Glutamatergic neuron (in vitro differentiated cells): ENCODE results near the gene SYT2. TPM values are rescaled to one million over a fixed set of nuclear protein-coding genes. Genes with fewer than 3 reads are reported as not detected.
A peak's percentile ranks its signal among the peaks of the same experiment; 100 is the strongest.
"Not testable (repeated sequence)": the region's sequence is repeated elsewhere in the genome, so short reads cannot be mapped to it uniquely, and the experiment has no call there.

Experiments
- DNase-seq: peaks from one replicate; pipeline ENCODE4 v3.0.0; 2022
- H3K27ac Mint-ChIP-seq: one replicate; pipeline ENCODE4 v1.8.0; 2020; ENCODE audit warnings: mild to moderate bottlenecking, mixed read lengths, inconsistent platforms; ENCODE audit not compliant: unreplicated experiment
- H3K27me3 Mint-ChIP-seq: one replicate; pipeline ENCODE4 v1.8.0; 2020; ENCODE audit warnings: mild to moderate bottlenecking, moderate library complexity, mixed read lengths, inconsistent platforms; ENCODE audit not compliant: unreplicated experiment
- H3K36me3 Mint-ChIP-seq: one replicate; pipeline ENCODE4 v1.8.0; 2020; ENCODE audit warnings: mild to moderate bottlenecking, mixed read lengths, inconsistent platforms; ENCODE audit not compliant: unreplicated experiment
- H3K4me1 Mint-ChIP-seq: one replicate; pipeline ENCODE4 v1.8.0; 2020; ENCODE audit warnings: mild to moderate bottlenecking, low read depth, mixed read lengths, inconsistent platforms; ENCODE audit not compliant: unreplicated experiment
- H3K4me3 Mint-ChIP-seq: one replicate; pipeline ENCODE4 v1.8.0; 2020; ENCODE audit warnings: mild to moderate bottlenecking, mixed read lengths, inconsistent platforms; ENCODE audit not compliant: unreplicated experiment
- H3K9me3 Mint-ChIP-seq: one replicate; pipeline ENCODE4 v1.8.0; 2020; ENCODE audit warnings: mild to moderate bottlenecking, moderate library complexity, mixed read lengths, inconsistent platforms; ENCODE audit not compliant: unreplicated experiment
- CTCF ChIP-seq: fragments of 200-600 bp; sonication (generic); IDR thresholded peaks from one replicate; pipeline ENCODE4 v1.5.0; 2021; ENCODE audit not compliant: partially characterized antibody, unreplicated experiment
- total RNA-seq: library from RNA; stranded (reverse); fragmentation: NEBNext Ultra II Directional; extraction: Animal tissue kit (Norgen Biotek cat#: 25700); gene quantifications from one replicate; pipeline ENCODE4 v1.2.1, GENCODE V29; 2021; ENCODE audit not compliant: unreplicated experiment

Gene SYT2
- total RNA-seq, 1 donor from 2014 or later: 2.6 TPM

DNA sequence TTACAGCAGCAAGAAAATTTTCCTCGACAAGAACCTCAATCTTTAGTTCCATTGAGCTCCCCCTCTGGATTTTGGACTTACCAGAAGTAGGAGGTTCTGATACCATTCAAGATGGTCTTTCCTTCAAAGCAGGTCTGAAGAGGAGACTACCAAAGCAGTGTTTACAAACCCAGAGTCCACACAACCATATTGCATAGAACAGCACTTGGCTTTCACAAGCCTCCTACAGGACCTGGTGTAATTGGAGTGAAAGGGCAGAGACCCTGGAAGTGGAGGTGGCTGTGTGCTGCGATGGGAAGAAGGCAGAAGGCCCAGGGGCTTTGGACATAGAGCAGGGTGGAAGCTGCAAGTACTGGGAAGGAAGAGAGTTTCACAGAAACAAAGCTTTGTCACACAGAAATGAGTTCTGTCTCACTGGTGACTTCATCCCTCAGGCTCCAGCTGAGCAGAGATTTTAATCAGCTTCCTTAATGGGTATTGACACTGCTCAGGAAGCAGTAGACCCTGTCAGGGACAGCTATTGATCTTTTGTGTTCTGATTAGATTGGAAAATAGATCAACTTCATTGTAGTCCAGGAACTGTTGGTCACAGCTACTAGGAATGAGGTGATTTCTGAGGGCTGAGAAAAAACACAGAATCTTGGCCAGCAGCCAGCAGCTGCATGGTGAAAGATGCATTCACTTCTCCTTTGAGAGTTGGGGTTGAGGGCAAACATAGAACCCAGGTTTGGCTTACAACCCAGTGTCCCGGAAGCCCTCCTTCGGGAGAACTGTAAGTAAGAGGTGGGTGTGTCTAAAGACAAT lies 124.0 kb downstream of the SYT2 start:
- peak overlapping the region; percentile 91 for H3K27ac Mint-ChIP-seq
- H3K27me3 Mint-ChIP-seq: peaks cover 7% of the 10 kb centered on the region
- peak overlapping the region; percentile 35 for H3K4me3 Mint-ChIP-seq
- H3K9me3 Mint-ChIP-seq: no peaks in the 10 kb centered on the region
- TF ChIP-seq CTCF: no peak
- peaks cover 5% of the 10 kb centered on the region for H3K36me3 Mint-ChIP-seq
- peaks cover 21% of the 10 kb centered on the region for H3K4me1 Mint-ChIP-seq
- peak; percentile 39 for DNase-seq

DNA sequence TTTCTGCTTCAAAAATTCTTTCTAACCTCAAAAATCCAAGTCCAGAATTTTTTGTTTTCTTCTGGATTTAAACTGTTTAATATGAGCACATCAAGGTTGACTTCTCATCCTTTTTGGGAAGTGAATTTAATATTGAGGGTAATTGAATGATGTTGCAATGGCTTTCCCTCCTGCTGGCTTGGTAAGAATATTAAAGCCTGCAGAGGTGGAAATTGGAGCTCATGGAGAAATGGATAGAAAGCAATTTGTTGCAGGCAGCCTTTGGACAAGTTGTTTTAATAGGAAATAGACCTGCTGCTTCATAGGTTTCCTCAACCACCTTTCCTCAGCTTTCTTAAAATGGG lies 124.7 kb downstream of the SYT2 start:
- DNase-seq: no peak
- no peaks in the 10 kb centered on the region for H3K9me3 Mint-ChIP-seq
- H3K4me1 Mint-ChIP-seq: peaks cover 28% of the 10 kb centered on the region
- H3K27ac Mint-ChIP-seq: peak overlapping the region; percentile 91
- H3K27me3 Mint-ChIP-seq: peaks cover 4% of the 10 kb centered on the region
- no peak for TF ChIP-seq CTCF
- H3K36me3 Mint-ChIP-seq: peaks cover 7% of the 10 kb centered on the region
- H3K4me3 Mint-ChIP-seq: peak overlapping the region; percentile 35

GRCh38 chr1:202584707-202585589 lies 125.3 kb downstream of the SYT2 start:
- Mint-ChIP-seq H3K27ac (no peak overlapping the region), H3K27me3 (peaks cover 2% of the 10 kb centered on the region), H3K9me3 (no peaks in the 10 kb centered on the region), H3K36me3 (peaks cover 7% of the 10 kb centered on the region), H3K4me1 (peaks cover 28% of the 10 kb centered on the region), H3K4me3 (no peak overlapping the region)
- TF ChIP-seq CTCF: no peak
- DNase-seq: no peak

GRCh38 chr1:202582350-202582749 lies 127.9 kb downstream of the SYT2 start:
- H3K27ac Mint-ChIP-seq, H3K9me3 Mint-ChIP-seq, H3K27me3 Mint-ChIP-seq, H3K36me3 Mint-ChIP-seq, H3K4me3 Mint-ChIP-seq, DNase-seq: not testable (repeated sequence)
- H3K4me1 Mint-ChIP-seq: peaks cover 45% of the 10 kb centered on the region

GRCh38 chr1:202580619-202581018 lies 129.6 kb downstream of the SYT2 start:
- peaks cover 7% of the 10 kb centered on the region for H3K36me3 Mint-ChIP-seq
- DNase-seq: no peak
- H3K27me3 Mint-ChIP-seq: no peaks in the 10 kb centered on the region
- peaks cover 2% of the 10 kb centered on the region for H3K9me3 Mint-ChIP-seq
- H3K27ac Mint-ChIP-seq: no peak overlapping the region
- no peak for TF ChIP-seq CTCF
- peaks cover 35% of the 10 kb centered on the region for H3K4me1 Mint-ChIP-seq
- no peak overlapping the region for H3K4me3 Mint-ChIP-seq
